ENCODE results near the gene CACNA2D1.
"Not testable (repeated sequence)": the region's sequence is repeated elsewhere in the genome, so short reads cannot be mapped to it uniquely, and the experiment has no call there.

The CACNA2D1 gene

GRCh38 chr7:82158327-82158726 is 285.2 kb downstream of the CACNA2D1 start:
- FAIRE-seq, result no peak

- no peak for FAIRE-seq
These were observed 286.7 kb downstream of the CACNA2D1 start for GRCh38 chr7:82156893-82157292.

- FAIRE-seq, result peak; percentile 98
These were observed 287.4 kb downstream of the CACNA2D1 start for GRCh38 chr7:82156168-82156567.

GRCh38 chr7:82154728-82155127 is 288.8 kb downstream of the CACNA2D1 start:
- FAIRE-seq, result no peak

- FAIRE-seq, result peak; percentile 99
These were observed 289.8 kb downstream of the CACNA2D1 start for GRCh38 chr7:82153776-82154175.

GRCh38 chr7:82152858-82153257 is 290.7 kb downstream of the CACNA2D1 start:
- FAIRE-seq, result no peak

- no peak for FAIRE-seq
These were observed 297.1 kb downstream of the CACNA2D1 start for GRCh38 chr7:82146491-82146890.

- no peak for FAIRE-seq
These were observed 301.2 kb downstream of the CACNA2D1 start for GRCh38 chr7:82142263-82142864.

GRCh38 chr7:82141427-82141826 is 302.1 kb downstream of the CACNA2D1 start:
- no peak for FAIRE-seq

- not testable (repeated sequence) for FAIRE-seq
These were observed 303.0 kb downstream of the CACNA2D1 start for GRCh38 chr7:82140608-82141007.

GRCh38 chr7:82131215-82131614 is 312.4 kb downstream of the CACNA2D1 start:
- no peak for FAIRE-seq

GRCh38 chr7:82129091-82129490 is 314.5 kb downstream of the CACNA2D1 start:
- no peak for FAIRE-seq

- no peak for FAIRE-seq
These were observed 315.0 kb downstream of the CACNA2D1 start for GRCh38 chr7:82128546-82128945.

- no peak for FAIRE-seq
These were observed 317.0 kb downstream of the CACNA2D1 start for GRCh38 chr7:82126576-82126975.

- no peak for FAIRE-seq
These were observed 319.1 kb downstream of the CACNA2D1 start for GRCh38 chr7:82124445-82124844.

- no peak for FAIRE-seq
These were observed 321.3 kb downstream of the CACNA2D1 start for GRCh38 chr7:82122275-82122674.

- peak; percentile 98 for FAIRE-seq
These were observed 329.3 kb downstream of the CACNA2D1 start for GRCh38 chr7:82114237-82114636.

GRCh38 chr7:82110146-82110840 is 333.3 kb downstream of the CACNA2D1 start:
- FAIRE-seq, result no peak

- peak; percentile 89 for FAIRE-seq
These were observed 334.3 kb downstream of the CACNA2D1 start for GRCh38 chr7:82109288-82109687.

GRCh38 chr7:82106201-82106600 is 337.4 kb downstream of the CACNA2D1 start:
- peak; percentile 46 for FAIRE-seq

GRCh38 chr7:82105463-82105862 is 338.1 kb downstream of the CACNA2D1 start:
- FAIRE-seq, result no peak

GRCh38 chr7:82098414-82098813 is 345.2 kb downstream of the CACNA2D1 start:
- FAIRE-seq, result no peak

GRCh38 chr7:82091126-82091684 is 352.4 kb downstream of the CACNA2D1 start:
- FAIRE-seq, result no peak

GRCh38 chr7:82087099-82087498 is 356.5 kb downstream of the CACNA2D1 start:
- FAIRE-seq, result no peak

All from TTC549 (cell line).